Tibial artery (tissue), 4 donors: ENCODE data around the gene EYS.

Source experiments
- DNase-seq, 2 donors: peaks; one replicate each; pipeline ENCODE4 v3.0.0-alpha.2; 2019
- H3K27ac ChIP-seq, 2 donors: fragments of 200-600 bp; sonication (generic) in 1 of 2; 1 replicate in 1 of 2; 2 replicates in 1 of 2; pipeline ENCODE4 v1.5.1; 2018 to 2019; ENCODE audit warnings: mild to moderate bottlenecking in 1 of 2
- H3K27me3 ChIP-seq, 2 donors: fragments of 200-600 bp; sonication (generic) in 1 of 2; one replicate each; pipeline versions ENCODE4 v1.5.1 to v1.6.0; 2016 to 2019
- H3K36me3 ChIP-seq, 3 donors: fragments of 200-600 bp; sonication (generic) in 2 of 3; one replicate each; pipeline ENCODE4 v1.5.1; 2016 to 2019; ENCODE audit warnings: mild to moderate bottlenecking in 2 of 3
- H3K4me1 ChIP-seq, 4 donors: fragments of 200-600 bp; sonication (generic) in 2 of 4; 1 replicate in 3 of 4; 2 replicates in 1 of 4; pipeline ENCODE4 v1.5.1; 2016 to 2019
- H3K4me3 ChIP-seq, 2 donors: fragments of 200-600 bp; sonication (generic) in 1 of 2; 1 replicate in 1 of 2; 2 replicates in 1 of 2; pipeline ENCODE4 v1.5.1; 2018 to 2019; ENCODE audit warnings: mild to moderate bottlenecking in 2 of 2
- H3K9me3 ChIP-seq, 3 donors: fragments of 200-600 bp; sonication (generic) in 1 of 3; one replicate each; pipeline ENCODE4 v1.5.1; 2016 to 2019
- CTCF ChIP-seq, 2 experiments: fragments of 200-600 bp in 1 of 2; fragments of 450-650 bp in 1 of 2; IDR thresholded peaks; one replicate each; pipeline ENCODE4 v1.5.1; 2017 to 2019; ENCODE audit warnings: antibody characterized with exemption in 2 of 2, mild to moderate bottlenecking in 1 of 2, moderate library complexity in 1 of 2
- intact Hi-C: fragments of 100-400 bp; cut with DNase I; formaldehyde crosslinking; loops from one replicate; pipeline ENCODE4 v1.15.0; 2023; ENCODE audit warnings: low total_unique reads

EYS gene

GRCh38 chr6:64930681-64931080, 776.3 kb downstream of the EYS start:
- TF ChIP-seq CTCF (IDR thresholded peaks at IDR 0.05), result no peak
- Histone ChIP-seq H3K4me1 (no peaks in the 10 kb centered on the region), H3K27ac (no peak overlapping the region), H3K9me3 (no peaks in the 10 kb centered on the region), H3K4me3 (no peak overlapping the region), H3K27me3 (no peaks in the 10 kb centered on the region), H3K36me3 (no peaks in the 10 kb centered on the region)
- intact Hi-C loops, result no loop called here
- no peak for DNase-seq

- intact Hi-C loops, result no loop called here
- no peaks in the 10 kb centered on the region for H3K9me3 ChIP-seq
- no peak for TF ChIP-seq CTCF (IDR thresholded peaks at IDR 0.05)
These were observed 781.0 kb downstream of the EYS start for GRCh38 chr6:64926051-64926450.

GRCh38 chr6:64920257-64920656, 786.8 kb downstream of the EYS start:
- Histone ChIP-seq H3K27me3 (no peaks in the 10 kb centered on the region), H3K9me3 (no peaks in the 10 kb centered on the region), H3K4me1 (no peaks in the 10 kb centered on the region), H3K36me3 (no peaks in the 10 kb centered on the region), H3K27ac (no peak overlapping the region), H3K4me3 (no peak overlapping the region)
- TF ChIP-seq CTCF (IDR thresholded peaks at IDR 0.05), result no peak
- intact Hi-C loops, result no loop called here
- no peak for DNase-seq

More at GRCh38 chr6:64926051-64926450, 781.0 kb downstream of the EYS start:
- no peak overlapping the region for H3K27ac ChIP-seq
- H3K4me1 ChIP-seq, result no peaks in the 10 kb centered on the region
- H3K27me3 ChIP-seq, result no peaks in the 10 kb centered on the region
- no peaks in the 10 kb centered on the region for H3K36me3 ChIP-seq
- no peak overlapping the region for H3K4me3 ChIP-seq
- no peak for DNase-seq

- H3K27me3 ChIP-seq, result no peaks in the 10 kb centered on the region
- DNase-seq, result no peak
- H3K36me3 ChIP-seq, result no peaks in the 10 kb centered on the region
- intact Hi-C loops, result no loop called here
- no peaks in the 10 kb centered on the region for H3K9me3 ChIP-seq
- no peak for TF ChIP-seq CTCF (IDR thresholded peaks at IDR 0.05)
- no peak overlapping the region for H3K4me3 ChIP-seq
- H3K27ac ChIP-seq, result no peak overlapping the region
- H3K4me1 ChIP-seq, result no peaks in the 10 kb centered on the region
These were observed 792.9 kb downstream of the EYS start for GRCh38 chr6:64914124-64914523.

- H3K27me3 ChIP-seq, result no peaks in the 10 kb centered on the region
- H3K27ac ChIP-seq, result no peak overlapping the region
- no peak for TF ChIP-seq CTCF (IDR thresholded peaks at IDR 0.05)
- intact Hi-C loops, result no loop called here
- DNase-seq, result no peak
- H3K4me3 ChIP-seq, result no peak overlapping the region
- no peaks in the 10 kb centered on the region for H3K36me3 ChIP-seq
- H3K4me1 ChIP-seq, result no peaks in the 10 kb centered on the region
- H3K9me3 ChIP-seq, result no peaks in the 10 kb centered on the region
These were observed 794.1 kb downstream of the EYS start for GRCh38 chr6:64912966-64913365.

GRCh38 chr6:64908104-64908503, 798.9 kb downstream of the EYS start:
- no peak overlapping the region for H3K27ac ChIP-seq
- no peaks in the 10 kb centered on the region for H3K27me3 ChIP-seq
- H3K4me3 ChIP-seq, result no peak overlapping the region
- no peak for DNase-seq
- intact Hi-C loops, result no loop called here
- no peaks in the 10 kb centered on the region for H3K4me1 ChIP-seq
- H3K36me3 ChIP-seq, result no peaks in the 10 kb centered on the region
- no peaks in the 10 kb centered on the region for H3K9me3 ChIP-seq
- no peak for TF ChIP-seq CTCF (IDR thresholded peaks at IDR 0.05)
